Measurements from ENCODE around the gene MS4A6E.

The MS4A6E gene

GRCh38 chr11:60389279-60389910, 62.3 kb downstream of the MS4A6E start:
- no peak for TF ChIP-seq CTCF (IDR thresholded peaks at IDR 0.05; ENCODE audit: low read depth, low read length)
- Histone ChIP-seq H3K9me3 (ENCODE audit: severe bottlenecking) (no peaks in the 10 kb centered on the region), H3K27ac (no peak overlapping the region), H3K27me3 (ENCODE audit: insufficient read depth, low read depth, severe bottlenecking) (peaks cover 9% of the 10 kb centered on the region), H3K36me3 (no peaks in the 10 kb centered on the region), H3K4me3 (ENCODE audit: low read depth, low read length) (no peak overlapping the region)
- DNase-seq = no peak

- no peak for TF ChIP-seq CTCF (IDR thresholded peaks at IDR 0.05; ENCODE audit: low read depth, low read length)
- Histone ChIP-seq H3K9me3 (ENCODE audit: severe bottlenecking) (no peaks in the 10 kb centered on the region), H3K27me3 (ENCODE audit: insufficient read depth, low read depth, severe bottlenecking) (peaks cover 9% of the 10 kb centered on the region), H3K27ac (no peak overlapping the region), H3K36me3 (no peaks in the 10 kb centered on the region), H3K4me3 (ENCODE audit: low read depth, low read length) (no peak overlapping the region)
- DNase-seq = no peak
These were observed 63.4 kb downstream of the MS4A6E start for GRCh38 chr11:60390419-60390818.

Data from WERI-Rb-1 (cell line).